A549 treated with dexamethasone at 1 μM for 4 hours (cell line): ENCODE results near the gene RRM2. TPM values are rescaled to one million over a fixed set of nuclear protein-coding genes. Genes with fewer than 3 reads are reported as not detected.

Experiments used
- total RNA-seq: library from RNA; stranded (reverse); fragments of 200-300 nt; extraction: Qiagen RNA extraction; gene quantifications from 5 replicates; pipeline ENCODE4 v1.2.3, GENCODE V29; 2022

The RRM2 gene
- 178 to 256 TPM (median 244 TPM) in 5 replicates for total RNA-seq

DNA sequence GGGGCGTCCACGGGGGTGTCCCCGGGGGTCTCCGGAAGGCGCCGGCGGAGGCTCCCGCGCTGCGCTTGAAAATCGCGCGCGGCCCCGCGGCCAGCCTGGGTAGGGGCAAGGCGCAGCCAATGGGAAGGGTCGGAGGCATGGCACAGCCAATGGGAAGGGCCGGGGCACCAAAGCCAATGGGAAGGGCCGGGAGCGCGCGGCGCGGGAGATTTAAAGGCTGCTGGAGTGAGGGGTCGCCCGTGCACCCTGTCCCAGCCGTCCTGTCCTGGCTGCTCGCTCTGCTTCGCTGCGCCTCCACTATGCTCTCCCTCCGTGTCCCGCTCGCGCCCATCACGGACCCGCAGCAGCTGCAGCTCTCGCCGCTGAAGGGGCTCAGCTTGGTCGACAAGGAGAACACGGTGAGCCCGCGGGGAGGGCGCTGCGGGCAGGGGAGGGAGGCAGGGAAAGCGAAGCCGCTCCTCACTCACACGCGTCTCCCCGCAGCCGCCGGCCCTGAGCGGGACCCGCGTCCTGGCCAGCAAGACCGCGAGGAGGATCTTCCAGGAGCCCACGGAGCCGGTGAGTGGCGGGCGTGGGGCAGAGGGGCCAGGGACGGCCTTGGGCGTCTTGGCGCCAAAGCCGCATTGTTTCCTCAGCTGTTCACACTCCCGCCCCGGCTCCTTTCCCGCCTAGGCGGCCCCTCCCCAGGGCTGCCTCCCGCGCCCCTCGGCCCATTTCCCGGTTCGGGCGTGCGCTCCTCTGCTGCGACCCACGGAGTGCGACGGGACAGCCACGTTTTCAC is at the start of gene RRM2:
Gene RRM2 (plus strand): TSS at position 240 of the 781 bp plus-strand sequence. CDS start 60 bp downstream, at position 300.

DNA sequence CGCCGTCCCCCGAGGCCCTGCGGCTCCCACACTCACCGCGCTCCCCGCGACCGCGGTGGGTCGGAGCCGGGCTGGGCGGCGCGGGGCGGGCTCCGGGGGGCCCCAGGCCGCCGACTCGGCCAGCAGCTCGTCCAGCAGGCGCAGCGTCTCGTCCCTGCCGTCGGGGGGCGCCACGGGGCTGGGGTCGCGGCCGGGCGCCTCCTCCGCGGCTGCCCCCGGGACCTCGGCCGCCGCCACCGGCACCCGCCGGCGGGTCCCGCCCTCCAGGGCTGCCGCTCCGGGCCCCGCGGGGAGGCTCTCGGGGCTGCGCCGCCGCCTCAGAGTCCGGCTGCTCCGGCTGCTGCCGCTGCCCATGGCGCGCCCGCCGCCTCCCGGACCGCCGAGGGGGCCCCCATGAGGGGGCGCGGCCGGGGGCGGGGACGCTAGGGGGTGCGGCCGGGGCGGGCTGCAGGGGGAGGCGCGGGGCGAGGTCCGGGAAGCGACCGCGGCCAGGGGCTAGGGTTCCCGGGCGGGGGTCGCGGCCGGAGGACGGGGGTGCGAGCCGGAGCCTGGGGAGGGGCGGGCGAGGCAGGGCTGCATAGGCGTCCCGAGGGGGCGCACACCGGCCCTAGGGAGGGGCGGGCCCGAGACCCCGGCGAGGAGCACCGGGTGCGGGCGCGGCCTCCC is 42.5 kb upstream of the RRM2 start, which contains the start of gene CYS1:
Gene CYS1 (minus strand): TSS at position 542 of the 666 bp plus-strand sequence. CDS start 188 bp downstream, at position 354.

Other genes starting within 250 kb of the RRM2 start
- 0.72 to 1.5 TPM (median 1.1 TPM) in 5 replicates for gene GRHL1, start 171.0 kb upstream of the RRM2 start, total RNA-seq
- gene KLF11, start 79.2 kb upstream of the RRM2 start, total RNA-seq, result 3.0 to 4.6 TPM (median 4.3 TPM) in 5 replicates
- gene CYS1, start 42.3 kb upstream of the RRM2 start, total RNA-seq, result 0.98 to 1.9 TPM (median 1.5 TPM) in 5 replicates
- 190 to 299 TPM (median 276 TPM) in 5 replicates for gene HPCAL1, start 180.2 kb downstream of the RRM2 start, total RNA-seq